Breast epithelium (tissue), 3 donors: Measurements from ENCODE around the gene CAMK2B.

Experiments used
- CTCF ChIP-seq, 3 donors: fragments of 450-650 bp; IDR thresholded peaks; one replicate each; pipeline ENCODE4 v1.5.1; 2016 to 2017; ENCODE audit warnings: antibody characterized with exemption in 3 of 3, mild to moderate bottlenecking in 3 of 3, moderate library complexity in 3 of 3
- POLR2A ChIP-seq: fragments of 450-650 bp; IDR thresholded peaks from one replicate; pipeline ENCODE4 v1.6.1; 2016; ENCODE audit warnings: antibody characterized with exemption, mild to moderate bottlenecking, moderate library complexity
- POLR2AphosphoS5 ChIP-seq, 3 donors: sonication (generic); formaldehyde crosslinking; IDR thresholded peaks; one replicate each; pipeline ENCODE4 v1.6.1; 2017; ENCODE audit warnings: antibody characterized with exemption in 3 of 3

- TF ChIP-seq CTCF (IDR thresholded peaks at IDR 0.05) (no peak), POLR2A (no peak), POLR2AphosphoS5 (IDR thresholded peaks at IDR 0.05) (no peak)
Observed at GRCh38 chr7:44256459-44256858, 68.9 kb downstream of the CAMK2B start.
